ENCODE results near the gene PRR7.

DNA sequence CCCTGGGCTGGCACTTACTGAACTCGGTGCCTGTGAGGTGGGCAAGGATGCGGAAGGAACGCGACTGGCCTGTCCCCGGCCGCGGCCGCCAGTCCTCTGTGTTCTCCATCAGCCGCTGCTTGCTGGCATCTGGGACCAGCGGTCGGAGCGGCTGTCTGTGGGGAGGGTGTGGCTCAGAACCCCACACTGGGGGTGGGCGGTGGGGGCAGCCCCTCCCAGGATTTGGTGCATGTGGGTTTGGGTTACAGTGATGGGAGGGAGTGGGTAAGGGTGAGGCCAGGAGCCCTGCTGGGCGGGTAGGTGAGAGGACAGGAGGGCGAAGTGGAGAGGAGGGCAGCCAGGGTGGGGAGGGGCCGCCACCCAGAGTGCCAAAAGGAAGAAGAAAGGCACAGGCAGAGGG is 44.4 kb downstream of the PRR7 start:
- TF ChIP-seq, protein P1, sequence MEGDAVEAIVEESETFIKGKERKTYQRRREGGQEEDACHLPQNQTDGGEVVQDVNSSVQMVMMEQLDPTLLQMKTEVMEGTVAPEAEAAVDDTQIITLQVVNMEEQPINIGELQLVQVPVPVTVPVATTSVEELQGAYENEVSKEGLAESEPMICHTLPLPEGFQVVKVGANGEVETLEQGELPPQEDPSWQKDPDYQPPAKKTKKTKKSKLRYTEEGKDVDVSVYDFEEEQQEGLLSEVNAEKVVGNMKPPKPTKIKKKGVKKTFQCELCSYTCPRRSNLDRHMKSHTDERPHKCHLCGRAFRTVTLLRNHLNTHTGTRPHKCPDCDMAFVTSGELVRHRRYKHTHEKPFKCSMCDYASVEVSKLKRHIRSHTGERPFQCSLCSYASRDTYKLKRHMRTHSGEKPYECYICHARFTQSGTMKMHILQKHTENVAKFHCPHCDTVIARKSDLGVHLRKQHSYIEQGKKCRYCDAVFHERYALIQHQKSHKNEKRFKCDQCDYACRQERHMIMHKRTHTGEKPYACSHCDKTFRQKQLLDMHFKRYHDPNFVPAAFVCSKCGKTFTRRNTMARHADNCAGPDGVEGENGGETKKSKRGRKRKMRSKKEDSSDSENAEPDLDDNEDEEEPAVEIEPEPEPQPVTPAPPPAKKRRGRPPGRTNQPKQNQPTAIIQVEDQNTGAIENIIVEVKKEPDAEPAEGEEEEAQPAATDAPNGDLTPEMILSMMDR (IDR thresholded peaks at IDR 0.05; ENCODE audit: poor library complexity, severe bottlenecking), result no peak
- TF ChIP-seq, protein P2, sequence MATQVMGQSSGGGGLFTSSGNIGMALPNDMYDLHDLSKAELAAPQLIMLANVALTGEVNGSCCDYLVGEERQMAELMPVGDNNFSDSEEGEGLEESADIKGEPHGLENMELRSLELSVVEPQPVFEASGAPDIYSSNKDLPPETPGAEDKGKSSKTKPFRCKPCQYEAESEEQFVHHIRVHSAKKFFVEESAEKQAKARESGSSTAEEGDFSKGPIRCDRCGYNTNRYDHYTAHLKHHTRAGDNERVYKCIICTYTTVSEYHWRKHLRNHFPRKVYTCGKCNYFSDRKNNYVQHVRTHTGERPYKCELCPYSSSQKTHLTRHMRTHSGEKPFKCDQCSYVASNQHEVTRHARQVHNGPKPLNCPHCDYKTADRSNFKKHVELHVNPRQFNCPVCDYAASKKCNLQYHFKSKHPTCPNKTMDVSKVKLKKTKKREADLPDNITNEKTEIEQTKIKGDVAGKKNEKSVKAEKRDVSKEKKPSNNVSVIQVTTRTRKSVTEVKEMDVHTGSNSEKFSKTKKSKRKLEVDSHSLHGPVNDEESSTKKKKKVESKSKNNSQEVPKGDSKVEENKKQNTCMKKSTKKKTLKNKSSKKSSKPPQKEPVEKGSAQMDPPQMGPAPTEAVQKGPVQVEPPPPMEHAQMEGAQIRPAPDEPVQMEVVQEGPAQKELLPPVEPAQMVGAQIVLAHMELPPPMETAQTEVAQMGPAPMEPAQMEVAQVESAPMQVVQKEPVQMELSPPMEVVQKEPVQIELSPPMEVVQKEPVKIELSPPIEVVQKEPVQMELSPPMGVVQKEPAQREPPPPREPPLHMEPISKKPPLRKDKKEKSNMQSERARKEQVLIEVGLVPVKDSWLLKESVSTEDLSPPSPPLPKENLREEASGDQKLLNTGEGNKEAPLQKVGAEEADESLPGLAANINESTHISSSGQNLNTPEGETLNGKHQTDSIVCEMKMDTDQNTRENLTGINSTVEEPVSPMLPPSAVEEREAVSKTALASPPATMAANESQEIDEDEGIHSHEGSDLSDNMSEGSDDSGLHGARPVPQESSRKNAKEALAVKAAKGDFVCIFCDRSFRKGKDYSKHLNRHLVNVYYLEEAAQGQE (IDR thresholded peaks at IDR 0.05; ENCODE audit: borderline replicate concordance), result no peak
- TF ChIP-seq TAF1 (IDR thresholded peaks at IDR 0.05; ENCODE audit: low read depth), result no peak
- no peak for TF ChIP-seq EZH2 (IDR thresholded peaks at IDR 0.05; ENCODE audit: borderline replicate concordance, insufficient read depth, low read length, poor library complexity, severe bottlenecking)
- no peak for TF ChIP-seq POLR2AphosphoS5 (IDR thresholded peaks at IDR 0.05)
- TF ChIP-seq EP300 (conservative IDR thresholded peaks at IDR 0.05; ENCODE audit: poor library complexity, severe bottlenecking), result no peak
- TF ChIP-seq RAD21 (conservative IDR thresholded peaks at IDR 0.05), result no peak
- TF ChIP-seq SMC3 (conservative IDR thresholded peaks at IDR 0.05; ENCODE audit: poor library complexity), result no peak
- no peak for TF ChIP-seq MXI1 (conservative IDR thresholded peaks at IDR 0.05; ENCODE audit: poor library complexity, severe bottlenecking)
